Measurements from ENCODE around the gene UQCC5. TPM values are rescaled to one million over a fixed set of nuclear protein-coding genes. Genes with fewer than 3 reads are reported as not detected.

Gene UQCC5
- total RNA-seq, 4 donors from 2014 or later: 1.7 to 7.7 (median 4.1) TPM

DNA sequence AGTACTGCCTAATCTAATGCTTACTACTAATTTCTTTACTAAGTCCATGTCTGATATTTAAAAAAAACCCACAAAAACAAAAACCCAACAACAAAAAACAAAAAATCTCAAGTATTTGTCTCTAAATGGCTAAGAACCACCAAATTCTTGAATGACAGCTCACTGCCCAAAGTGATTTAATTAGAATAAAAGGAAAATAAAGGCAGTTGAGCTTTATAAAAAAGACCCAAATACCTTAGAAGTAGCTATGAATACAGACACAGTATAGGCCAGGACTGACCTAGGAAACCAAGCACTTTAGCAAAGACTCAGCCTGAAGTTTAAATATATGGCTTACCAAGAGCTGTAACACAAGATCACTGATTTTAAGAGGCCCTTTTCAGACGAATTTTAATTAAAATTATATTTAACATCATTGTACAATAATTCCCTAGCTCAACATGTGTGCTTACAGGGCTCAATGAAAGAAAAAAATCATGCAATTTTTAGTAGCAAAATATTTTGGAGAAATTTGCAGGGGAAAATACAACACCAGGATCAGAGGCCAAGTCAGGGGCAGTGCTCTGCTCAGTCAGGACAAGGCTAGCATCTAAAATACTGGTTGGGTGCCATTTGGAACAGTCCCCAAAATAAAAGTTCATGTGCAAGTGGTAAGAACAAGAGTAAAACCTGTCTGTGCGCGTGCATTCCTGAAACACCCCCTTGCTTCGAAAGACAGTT is 24.8 kb downstream of the UQCC5 start:
- H3K36me3 ChIP-seq: peaks cover 0 to 78% (median 0%) of the 10 kb centered on the region in 3 donors
- H3K4me3 ChIP-seq: no peak overlapping the region
- H3K9me3 ChIP-seq: no peaks in the 10 kb centered on the region
- TF ChIP-seq POLR2A (IDR thresholded peaks at IDR 0.05): no peak
- TF ChIP-seq, protein P1, sequence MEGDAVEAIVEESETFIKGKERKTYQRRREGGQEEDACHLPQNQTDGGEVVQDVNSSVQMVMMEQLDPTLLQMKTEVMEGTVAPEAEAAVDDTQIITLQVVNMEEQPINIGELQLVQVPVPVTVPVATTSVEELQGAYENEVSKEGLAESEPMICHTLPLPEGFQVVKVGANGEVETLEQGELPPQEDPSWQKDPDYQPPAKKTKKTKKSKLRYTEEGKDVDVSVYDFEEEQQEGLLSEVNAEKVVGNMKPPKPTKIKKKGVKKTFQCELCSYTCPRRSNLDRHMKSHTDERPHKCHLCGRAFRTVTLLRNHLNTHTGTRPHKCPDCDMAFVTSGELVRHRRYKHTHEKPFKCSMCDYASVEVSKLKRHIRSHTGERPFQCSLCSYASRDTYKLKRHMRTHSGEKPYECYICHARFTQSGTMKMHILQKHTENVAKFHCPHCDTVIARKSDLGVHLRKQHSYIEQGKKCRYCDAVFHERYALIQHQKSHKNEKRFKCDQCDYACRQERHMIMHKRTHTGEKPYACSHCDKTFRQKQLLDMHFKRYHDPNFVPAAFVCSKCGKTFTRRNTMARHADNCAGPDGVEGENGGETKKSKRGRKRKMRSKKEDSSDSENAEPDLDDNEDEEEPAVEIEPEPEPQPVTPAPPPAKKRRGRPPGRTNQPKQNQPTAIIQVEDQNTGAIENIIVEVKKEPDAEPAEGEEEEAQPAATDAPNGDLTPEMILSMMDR (IDR thresholded peaks at IDR 0.05): no peak
- no peak for DNase-seq
- H3K27ac ChIP-seq: no peak overlapping the region
- no peaks in the 10 kb centered on the region for H3K27me3 ChIP-seq
- H3K4me1 ChIP-seq: no peaks in the 10 kb centered on the region

DNA sequence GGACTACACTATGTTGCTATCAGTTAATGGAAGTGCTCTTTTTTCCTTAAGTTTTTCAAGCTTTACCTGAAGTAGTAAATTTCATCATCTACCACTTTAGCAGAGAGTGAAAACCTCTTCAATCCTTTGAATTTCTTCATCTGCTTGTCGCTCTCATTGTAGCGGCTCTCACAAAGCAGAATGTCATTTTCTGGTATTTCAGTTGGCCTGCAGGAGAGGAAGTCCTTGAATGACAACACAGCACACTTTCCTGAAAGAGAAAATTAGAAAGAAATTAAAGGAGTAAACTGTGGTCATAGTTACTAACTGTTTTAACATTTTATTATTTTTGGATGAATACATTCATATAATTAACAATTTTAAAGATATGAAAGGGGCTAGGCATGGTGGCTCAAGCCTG is 27.6 kb downstream of the UQCC5 start:
- Histone ChIP-seq H3K27me3 (no peaks in the 10 kb centered on the region), H3K4me1 (no peaks in the 10 kb centered on the region), H3K9me3 (no peaks in the 10 kb centered on the region), H3K36me3 (peaks cover 0 to 62% (median 0%) of the 10 kb centered on the region in 3 donors), H3K27ac (no peak overlapping the region), H3K4me3 (no peak overlapping the region)
- TF ChIP-seq POLR2A (IDR thresholded peaks at IDR 0.05): no peak
- TF ChIP-seq, protein P1 (IDR thresholded peaks at IDR 0.05): no peak
- DNase-seq: no peak

DNA sequence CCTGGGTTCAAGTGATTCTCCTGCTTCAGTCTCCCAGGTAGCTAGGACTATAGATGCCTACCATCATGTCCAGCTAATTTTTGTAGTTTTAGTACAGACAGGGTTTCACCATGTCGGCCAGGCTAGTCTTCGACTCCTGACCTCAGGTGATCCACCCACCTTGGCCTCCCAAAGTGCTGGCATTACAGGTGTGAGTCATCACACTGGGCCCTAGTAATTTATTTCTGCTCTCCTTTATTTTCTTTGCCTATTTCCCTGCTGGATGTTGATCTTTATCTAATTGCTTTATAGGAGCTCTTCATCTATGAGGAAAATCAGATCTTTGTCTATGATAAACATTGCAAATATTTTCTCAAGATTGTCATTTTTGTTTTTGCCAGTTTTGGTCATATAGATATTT is 31.7 kb downstream of the UQCC5 start:
- H3K9me3 ChIP-seq: no peaks in the 10 kb centered on the region
- no peaks in the 10 kb centered on the region for H3K4me1 ChIP-seq
- TF ChIP-seq POLR2A (IDR thresholded peaks at IDR 0.05): no peak
- TF ChIP-seq, protein P1 (IDR thresholded peaks at IDR 0.05): no peak
- no peak overlapping the region for H3K4me3 ChIP-seq
- H3K27me3 ChIP-seq: no peaks in the 10 kb centered on the region
- no peak overlapping the region for H3K27ac ChIP-seq
- H3K36me3 ChIP-seq: peaks cover 0 to 48% (median 0%) of the 10 kb centered on the region in 3 donors
- no peak for DNase-seq

DNA sequence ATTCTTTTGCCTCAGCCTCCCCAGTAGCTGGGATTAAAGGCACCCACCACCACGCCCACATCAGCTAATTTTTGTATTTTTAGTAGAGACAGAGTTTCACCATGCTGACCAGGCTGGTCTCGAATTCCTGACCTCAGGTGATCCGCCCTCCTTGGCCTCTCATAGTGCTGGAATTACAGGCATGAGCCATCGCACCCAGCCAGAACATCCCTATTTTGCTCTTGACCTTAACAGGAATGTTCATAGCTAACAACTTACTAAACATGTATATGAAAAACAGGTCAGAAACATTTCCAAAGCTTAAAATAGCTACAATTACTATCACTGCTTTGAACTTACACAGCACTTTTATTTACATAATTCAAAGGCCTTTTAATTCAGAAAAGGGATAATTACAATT is 33.7 kb downstream of the UQCC5 start:
- H3K9me3 ChIP-seq: no peaks in the 10 kb centered on the region
- no peaks in the 10 kb centered on the region for H3K4me1 ChIP-seq
- peaks cover 0 to 51% (median 0%) of the 10 kb centered on the region in 3 donors for H3K36me3 ChIP-seq
- no peak for TF ChIP-seq POLR2A (IDR thresholded peaks at IDR 0.05)
- TF ChIP-seq, protein P1 (IDR thresholded peaks at IDR 0.05): no peak
- H3K27ac ChIP-seq: no peak overlapping the region
- H3K4me3 ChIP-seq: no peak overlapping the region
- H3K27me3 ChIP-seq: no peaks in the 10 kb centered on the region
- DNase-seq: no peak

DNA sequence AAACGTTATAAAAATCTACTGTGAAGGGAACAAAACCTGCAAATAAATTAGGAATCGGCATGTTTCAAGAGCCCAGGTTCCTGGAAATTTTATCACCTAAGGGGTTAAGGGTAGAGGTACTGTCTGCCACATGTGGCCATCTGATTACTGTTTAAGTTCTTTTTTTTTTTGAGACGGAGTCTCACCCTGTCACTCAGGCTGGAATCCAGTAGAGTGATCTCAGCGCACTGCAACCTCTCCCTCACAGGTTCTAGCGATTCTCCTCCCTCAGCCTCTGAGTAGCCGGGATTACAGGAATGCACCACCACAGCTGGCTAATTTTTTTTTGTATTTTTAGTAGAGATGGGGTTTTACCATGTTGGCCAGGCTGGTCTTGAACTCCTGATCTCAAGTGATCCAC is 35.8 kb downstream of the UQCC5 start:
- H3K36me3 ChIP-seq: peaks cover 0 to 65% (median 0%) of the 10 kb centered on the region in 3 donors
- no peak overlapping the region for H3K4me3 ChIP-seq
- TF ChIP-seq, protein P1 (IDR thresholded peaks at IDR 0.05): no peak
- no peaks in the 10 kb centered on the region for H3K4me1 ChIP-seq
- H3K27me3 ChIP-seq: no peaks in the 10 kb centered on the region
- no peaks in the 10 kb centered on the region for H3K9me3 ChIP-seq
- no peak for DNase-seq
- H3K27ac ChIP-seq: no peak overlapping the region

Measured in Peyer's patch (tissue), 4 donors.